GM21825 (cell line): ENCODE measurements around the gene HEPH.
"Not testable (repeated sequence)": the region's sequence is repeated elsewhere in the genome, so short reads cannot be mapped to it uniquely, and the experiment has no call there.

Experiments
- ATAC-seq: cut with Tn5 transposase; IDR thresholded peaks from one replicate; pipeline ENCODE4 v1.9.1; 2021; ENCODE audit warnings: mild to moderate bottlenecking, moderate library complexity; ENCODE audit not compliant: unreplicated experiment

The HEPH gene, protein sequence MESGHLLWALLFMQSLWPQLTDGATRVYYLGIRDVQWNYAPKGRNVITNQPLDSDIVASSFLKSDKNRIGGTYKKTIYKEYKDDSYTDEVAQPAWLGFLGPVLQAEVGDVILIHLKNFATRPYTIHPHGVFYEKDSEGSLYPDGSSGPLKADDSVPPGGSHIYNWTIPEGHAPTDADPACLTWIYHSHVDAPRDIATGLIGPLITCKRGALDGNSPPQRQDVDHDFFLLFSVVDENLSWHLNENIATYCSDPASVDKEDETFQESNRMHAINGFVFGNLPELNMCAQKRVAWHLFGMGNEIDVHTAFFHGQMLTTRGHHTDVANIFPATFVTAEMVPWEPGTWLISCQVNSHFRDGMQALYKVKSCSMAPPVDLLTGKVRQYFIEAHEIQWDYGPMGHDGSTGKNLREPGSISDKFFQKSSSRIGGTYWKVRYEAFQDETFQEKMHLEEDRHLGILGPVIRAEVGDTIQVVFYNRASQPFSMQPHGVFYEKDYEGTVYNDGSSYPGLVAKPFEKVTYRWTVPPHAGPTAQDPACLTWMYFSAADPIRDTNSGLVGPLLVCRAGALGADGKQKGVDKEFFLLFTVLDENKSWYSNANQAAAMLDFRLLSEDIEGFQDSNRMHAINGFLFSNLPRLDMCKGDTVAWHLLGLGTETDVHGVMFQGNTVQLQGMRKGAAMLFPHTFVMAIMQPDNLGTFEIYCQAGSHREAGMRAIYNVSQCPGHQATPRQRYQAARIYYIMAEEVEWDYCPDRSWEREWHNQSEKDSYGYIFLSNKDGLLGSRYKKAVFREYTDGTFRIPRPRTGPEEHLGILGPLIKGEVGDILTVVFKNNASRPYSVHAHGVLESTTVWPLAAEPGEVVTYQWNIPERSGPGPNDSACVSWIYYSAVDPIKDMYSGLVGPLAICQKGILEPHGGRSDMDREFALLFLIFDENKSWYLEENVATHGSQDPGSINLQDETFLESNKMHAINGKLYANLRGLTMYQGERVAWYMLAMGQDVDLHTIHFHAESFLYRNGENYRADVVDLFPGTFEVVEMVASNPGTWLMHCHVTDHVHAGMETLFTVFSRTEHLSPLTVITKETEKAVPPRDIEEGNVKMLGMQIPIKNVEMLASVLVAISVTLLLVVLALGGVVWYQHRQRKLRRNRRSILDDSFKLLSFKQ

DNA sequence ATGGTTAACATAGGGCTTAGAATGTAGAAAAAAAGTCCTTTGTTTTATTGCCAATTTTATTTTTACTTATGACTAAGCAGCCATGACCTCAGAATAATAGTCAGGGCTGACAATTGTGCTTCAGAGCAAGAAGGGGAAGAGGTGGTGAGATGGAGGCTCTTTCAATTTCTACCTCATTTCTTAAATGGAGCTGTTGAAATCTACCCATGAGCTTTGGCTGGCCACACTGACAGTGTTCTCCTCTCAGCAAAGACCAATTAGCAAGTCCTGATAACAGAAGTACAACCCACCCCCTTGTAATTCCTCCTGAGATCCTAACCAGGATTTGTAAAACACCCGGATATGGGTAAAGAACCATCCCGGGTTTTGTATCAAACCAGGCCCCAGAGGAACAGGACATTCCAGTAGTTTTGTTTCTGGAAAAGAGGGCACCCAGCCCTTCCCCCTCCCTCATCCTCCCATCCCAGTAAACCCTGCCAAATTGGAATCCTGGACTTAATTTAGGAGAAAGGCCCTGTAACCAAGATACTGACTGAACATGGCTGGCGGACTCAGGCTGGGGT lies at the start of gene HEPH:
TSS of gene HEPH (plus strand) at position 399 of the 563 bp plus-strand sequence. CDS start 6,324 bp downstream, outside the sequence.
- ATAC-seq = no peak

DNA sequence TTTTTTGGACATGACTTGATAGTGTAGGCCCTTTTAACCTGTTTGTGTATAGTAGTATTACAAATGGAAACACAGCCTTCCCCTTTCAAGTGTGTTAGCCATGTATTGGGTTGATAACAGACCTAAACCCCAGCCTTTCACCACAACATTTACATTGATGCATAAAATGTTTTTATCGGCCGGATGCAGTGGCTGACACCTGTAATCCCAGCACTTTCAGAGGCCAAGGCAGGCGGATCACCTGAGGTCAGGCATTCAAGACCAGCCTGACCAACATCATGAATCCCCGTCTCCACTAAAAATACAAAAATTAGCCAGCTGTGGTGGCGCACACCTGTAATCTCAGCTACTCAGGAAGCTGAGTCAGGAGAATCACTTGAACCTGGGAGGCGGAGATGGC lies 45.3 kb upstream of the HEPH start:
- ATAC-seq = not testable (repeated sequence)

DNA sequence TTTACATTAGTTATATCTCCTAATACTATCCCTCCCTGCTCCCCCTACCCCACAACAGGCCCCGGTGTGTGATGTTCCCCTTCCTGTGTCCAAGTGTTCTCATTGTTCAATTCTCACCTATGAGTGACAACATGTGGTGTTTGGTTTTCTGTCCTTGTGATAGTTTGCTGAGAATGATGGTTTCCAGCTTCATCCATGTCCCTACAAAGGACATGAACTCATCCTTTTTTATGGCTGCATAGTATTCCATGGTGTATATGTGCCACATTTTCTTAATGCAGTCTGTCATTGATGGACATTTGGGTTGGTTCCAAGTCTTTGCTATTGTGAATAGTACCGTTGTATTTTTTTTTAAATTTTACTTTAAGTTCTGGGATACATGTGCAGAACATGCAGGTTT lies 42.7 kb upstream of the HEPH start:
- ATAC-seq = not testable (repeated sequence)

DNA sequence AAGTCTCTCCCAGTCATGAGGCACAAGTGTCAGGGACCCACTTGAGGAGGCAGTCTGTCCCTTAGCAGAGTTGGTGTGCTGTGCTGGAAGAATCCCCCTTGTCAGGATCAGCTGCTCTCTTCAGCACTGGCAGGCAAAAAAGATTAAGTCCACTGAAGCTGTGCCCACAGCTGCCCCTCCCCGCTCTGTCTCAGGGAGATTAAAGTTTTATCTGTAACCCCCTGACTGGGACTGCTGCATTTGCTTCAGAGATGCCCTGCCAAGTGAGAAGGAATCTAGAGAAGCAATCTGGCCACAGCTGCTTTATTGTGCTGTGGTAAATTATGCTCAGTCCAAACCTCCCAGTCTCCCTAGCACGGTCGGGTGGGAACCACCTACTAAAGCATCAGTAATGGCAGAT lies 37.4 kb upstream of the HEPH start:
- ATAC-seq = no peak

DNA sequence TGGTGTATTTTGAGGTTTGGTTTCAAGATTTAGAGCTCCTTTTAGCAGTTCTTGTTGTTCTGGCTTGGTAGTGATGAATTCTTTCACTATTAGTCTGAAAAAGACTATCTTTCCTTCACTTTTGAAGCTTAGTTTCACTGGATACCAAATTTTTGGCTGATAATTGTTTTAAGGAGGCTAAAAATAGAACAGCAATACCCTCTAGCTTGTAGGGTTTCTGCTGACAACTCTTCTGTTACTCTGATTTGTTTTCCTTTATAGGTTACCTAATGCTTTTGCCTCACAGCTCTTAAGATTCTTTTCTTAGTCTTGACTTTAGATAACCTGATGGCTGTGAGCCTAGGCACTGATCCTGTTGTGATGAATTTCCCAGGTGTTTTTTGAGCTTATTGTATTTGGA lies 33.6 kb upstream of the HEPH start:
- ATAC-seq = no peak

DNA sequence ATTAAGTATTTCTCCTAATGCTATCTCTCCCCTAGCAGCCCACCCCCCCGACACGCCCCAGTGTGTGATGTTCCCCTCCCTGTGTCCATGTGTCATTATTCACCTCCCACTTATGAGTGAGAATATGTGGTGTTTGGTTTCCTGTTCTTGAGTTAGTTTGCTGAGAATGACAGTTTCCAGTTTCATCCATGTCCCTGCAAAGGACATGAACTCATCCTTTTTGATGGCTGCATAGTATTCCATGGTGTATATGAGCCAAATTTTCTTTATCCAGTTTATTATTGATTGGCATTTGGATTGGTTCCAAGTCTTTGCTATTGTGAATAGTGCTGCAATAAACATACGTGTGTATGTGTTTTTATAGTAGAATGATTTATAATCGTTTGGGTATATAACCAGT lies 28.8 kb upstream of the HEPH start:
- ATAC-seq = not testable (repeated sequence)

DNA sequence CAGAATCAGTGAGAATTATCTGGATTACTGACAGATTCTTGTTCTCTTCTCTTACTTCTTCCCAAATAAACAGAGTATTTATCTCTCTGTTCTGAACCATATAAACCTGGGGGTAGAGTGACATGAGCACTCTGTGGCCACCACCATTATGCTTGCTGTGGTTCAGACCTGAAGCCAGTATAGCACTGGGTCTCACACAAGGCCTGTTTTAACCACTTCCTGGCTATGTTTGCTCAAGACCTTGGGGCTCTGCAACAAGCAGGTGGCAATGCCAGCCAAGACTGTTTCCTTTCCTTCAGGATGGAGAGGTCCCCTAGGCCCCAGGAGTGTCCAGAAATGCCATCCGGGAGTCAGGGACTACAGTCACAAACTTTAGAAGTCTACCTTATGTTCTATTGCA lies 21.7 kb upstream of the HEPH start:
- no peak for ATAC-seq

DNA sequence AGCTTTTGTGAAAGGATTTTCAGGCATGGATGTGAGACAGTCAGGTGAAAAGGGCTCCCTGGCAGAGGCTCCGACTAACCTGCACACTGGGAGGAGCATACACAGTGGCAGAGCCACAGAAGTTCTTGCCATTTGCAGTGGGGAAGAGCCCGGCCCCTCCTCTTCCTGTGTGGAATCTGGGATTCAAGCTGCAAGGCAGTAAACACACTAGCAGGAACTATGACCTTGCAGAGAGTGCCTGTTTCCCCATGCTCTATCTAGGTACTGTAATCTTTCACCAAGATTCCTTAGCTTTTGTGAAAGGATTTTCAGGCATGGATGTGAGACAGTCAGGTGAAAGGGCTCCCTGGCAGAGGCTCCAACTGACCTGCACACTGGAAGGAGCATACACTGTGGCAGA lies 19.8 kb upstream of the HEPH start:
- no peak for ATAC-seq

DNA sequence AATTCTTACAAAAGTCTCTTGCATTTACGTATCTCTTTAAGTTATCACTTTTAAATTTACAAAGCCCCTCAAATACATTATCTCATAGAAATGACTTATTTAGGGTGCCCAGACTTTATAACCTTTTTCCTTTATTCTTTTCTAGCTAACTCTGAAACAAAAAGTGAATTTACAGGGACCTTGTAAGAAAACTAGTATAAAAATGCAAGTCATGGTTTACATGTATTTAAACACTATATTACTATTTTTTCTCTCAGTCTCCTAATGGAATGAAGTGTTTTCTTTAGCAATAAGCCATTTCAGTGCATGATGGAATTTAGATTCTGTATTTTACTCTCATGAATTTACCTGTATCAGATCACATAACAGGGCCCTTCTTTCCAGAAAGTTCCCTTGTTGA lies 14.5 kb upstream of the HEPH start:
- no peak for ATAC-seq

DNA sequence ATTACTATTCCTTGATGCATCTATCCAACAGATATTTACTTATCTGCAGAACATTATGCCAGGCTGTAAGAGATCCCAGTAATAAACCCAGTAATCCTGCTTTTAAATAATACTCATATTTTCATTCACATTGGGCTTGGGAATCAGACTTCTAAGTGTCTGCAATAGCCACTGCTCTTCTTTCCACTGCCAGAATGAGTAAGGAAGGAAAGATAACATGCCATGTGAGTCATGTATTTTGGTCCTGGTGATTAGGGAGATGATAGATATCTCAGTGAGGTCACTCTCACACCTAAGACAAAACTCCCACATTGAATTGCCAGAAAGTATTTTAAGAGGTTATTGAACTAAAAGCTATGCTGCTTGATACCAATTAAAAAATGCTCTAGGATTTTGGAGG lies 13.9 kb upstream of the HEPH start:
- no peak for ATAC-seq

DNA sequence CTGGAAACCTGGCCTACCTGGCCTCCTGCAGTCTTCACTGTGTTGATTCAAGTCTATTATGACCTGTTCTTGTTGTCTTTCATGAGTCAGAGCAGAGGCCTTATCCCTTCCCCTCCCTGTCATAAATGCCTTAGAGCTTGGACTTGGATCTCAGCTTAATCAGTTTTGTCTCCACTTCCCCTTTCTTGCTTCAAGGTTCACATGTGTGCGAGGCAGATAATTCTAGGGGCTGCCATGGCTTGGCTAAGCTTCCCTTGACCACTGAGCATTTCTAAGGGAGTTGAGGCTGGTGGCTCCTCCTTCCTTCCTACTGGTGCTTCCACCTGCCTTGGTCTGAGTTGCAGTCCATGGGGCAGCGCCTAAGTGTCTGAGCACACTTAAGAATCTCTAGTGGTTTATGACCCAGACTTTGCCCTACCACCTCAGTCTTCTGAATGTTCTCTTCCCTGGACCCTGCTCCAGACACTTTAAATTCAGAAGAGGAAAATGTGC lies 1.7 kb upstream of the HEPH start:
- ATAC-seq = no peak

DNA sequence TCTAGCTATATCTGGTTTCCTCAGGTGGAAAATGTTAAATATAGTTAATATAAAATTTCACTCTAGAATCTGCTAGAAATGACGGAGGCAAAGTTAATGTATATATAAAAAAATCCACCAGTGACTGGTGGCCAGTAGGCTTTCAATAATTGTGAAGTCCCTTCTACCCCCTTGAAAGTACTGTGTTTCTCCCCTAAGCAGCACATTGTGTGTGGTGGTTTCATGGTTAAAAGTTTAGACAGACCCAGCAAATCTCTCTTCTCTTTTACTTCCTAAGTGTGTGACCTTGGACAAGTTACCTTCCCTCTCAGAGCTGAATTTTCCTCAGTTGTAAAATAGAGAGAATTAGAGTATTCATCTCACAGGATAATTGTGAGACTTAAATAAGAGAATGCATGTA lies 600 bp upstream of the HEPH start:
- ATAC-seq = peak; percentile 51

DNA sequence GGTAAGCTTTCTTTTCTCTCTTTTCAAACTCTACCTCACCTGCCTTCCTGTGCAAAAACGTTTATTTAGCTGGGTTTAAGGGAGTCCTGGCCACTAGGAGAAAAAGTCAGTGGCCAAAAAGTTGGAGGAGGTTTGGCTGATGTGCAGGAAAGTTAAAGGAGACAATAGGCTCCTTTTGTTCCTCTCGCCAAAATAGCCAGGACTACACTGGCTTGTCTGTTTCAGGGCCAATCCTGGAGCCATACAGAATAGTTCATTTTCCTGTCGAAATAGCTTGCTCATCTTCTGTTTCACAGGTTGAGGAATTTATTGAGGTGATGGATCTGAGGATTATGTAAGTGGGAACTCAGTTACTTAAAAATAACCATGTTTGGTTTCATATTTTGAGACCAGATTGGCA lies 423 bp downstream of the HEPH start:
- no peak for ATAC-seq

DNA sequence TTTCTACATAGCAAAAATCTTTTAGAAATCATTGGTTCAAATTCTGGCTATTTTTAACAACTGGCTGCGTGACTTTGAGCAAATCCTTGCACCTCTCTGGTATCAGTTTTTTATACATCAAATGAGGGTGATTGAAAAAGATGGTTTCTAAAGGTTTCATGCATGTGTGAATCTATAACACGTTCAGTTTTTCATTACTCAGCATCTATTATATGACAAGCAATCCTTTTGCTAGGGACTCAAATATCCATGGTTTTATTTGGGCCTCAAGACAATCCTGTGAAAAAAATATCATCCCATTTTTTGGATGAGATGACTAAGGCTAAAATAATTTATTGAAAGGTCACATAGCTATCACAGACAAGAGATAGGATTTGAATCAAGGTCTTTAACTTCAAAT lies 884 bp downstream of the HEPH start:
- ATAC-seq = no peak

DNA sequence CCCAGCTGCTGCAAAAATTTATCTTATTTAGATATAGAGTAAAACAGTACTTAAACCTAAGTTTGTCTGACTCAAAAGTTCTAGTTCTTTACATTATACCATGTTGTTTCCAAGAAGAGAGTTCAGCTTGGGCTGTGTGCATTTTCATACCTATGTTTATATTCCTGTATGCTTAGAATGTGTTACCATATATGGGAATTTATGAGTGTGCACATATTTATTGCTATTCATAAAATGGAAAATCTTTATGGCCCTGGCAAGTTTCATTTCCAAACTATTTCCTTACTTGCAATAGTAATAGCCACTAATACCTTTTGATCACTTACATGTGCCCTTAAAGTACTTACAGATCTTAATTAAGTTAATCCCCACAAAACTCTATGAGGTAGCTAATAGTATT lies 2.6 kb downstream of the HEPH start:
- no peak for ATAC-seq

DNA sequence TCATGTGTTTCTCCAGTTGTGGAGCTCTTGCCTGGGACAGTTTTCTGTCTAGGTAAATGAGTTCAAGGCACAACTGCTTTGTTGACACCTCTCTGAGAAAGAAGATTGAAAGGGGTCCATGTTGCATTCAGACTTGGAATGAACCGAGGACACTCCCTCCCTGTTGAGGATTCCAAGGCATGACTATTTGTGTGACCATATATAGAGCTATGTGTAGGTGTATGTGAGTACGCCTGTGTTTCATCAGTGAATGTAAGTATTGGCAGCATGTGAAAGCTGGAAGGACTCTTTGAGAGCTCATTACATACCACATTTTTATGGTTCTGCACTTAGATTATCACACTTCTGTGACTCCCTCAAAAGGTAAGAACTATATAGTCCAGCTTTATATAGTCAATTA lies 3.4 kb downstream of the HEPH start:
- ATAC-seq = no peak

DNA sequence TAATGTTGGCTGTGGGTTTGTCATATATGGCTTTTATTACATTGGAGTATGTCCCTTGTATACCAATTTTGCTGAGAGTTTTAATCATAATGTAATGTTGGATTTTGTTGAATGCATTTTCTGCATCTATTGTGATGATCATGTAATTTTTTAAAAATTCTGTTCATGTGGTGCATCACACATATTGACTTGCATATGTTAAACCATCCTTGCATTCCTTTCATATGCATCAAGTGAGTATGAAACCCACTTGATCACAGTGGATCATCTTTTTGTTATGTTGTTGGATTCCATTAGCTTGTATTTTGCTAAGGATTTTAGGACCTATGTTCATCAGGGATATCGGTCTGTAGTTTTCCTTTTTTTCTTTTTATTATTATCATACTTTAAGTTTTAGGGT lies 12.1 kb downstream of the HEPH start:
- no peak for ATAC-seq

DNA sequence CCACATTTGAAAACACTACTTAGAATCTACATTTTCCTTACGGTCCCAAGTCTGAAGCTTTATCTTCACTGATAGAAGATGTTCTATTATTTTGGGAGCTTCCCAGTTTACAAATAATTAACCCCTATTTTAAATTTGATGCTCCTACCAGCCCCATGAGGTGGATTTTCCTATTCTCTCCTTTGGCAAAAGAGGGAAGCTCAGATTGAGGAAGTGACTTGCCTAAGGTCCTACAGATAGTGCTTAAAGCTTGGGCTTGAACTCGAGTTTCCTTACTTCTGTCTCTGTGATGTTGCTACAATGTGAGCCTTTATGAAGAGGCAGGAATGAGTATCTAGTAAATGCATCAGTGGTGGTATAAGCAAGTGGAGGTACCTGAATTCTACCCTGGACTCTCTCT lies 27.5 kb downstream of the HEPH start:
- no peak for ATAC-seq

DNA sequence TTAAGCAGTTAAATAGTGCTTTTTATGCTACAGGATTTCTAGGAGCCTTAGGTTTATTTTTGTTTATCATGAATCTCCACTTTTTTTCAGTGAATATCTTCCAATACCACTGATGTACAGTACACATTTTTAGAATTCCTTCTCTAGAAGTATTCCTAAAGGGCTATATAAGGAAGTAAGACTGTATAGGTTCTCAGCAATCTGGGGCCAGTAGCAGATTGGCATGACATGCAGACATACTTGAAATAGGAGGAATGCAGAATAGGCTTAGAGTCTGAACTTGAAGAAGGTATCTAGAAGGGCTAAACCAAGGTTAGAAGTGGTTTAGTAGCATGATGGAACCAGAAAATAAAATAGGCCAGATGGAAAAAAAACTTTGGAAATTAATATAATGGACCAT lies 29.8 kb downstream of the HEPH start:
- ATAC-seq = no peak

DNA sequence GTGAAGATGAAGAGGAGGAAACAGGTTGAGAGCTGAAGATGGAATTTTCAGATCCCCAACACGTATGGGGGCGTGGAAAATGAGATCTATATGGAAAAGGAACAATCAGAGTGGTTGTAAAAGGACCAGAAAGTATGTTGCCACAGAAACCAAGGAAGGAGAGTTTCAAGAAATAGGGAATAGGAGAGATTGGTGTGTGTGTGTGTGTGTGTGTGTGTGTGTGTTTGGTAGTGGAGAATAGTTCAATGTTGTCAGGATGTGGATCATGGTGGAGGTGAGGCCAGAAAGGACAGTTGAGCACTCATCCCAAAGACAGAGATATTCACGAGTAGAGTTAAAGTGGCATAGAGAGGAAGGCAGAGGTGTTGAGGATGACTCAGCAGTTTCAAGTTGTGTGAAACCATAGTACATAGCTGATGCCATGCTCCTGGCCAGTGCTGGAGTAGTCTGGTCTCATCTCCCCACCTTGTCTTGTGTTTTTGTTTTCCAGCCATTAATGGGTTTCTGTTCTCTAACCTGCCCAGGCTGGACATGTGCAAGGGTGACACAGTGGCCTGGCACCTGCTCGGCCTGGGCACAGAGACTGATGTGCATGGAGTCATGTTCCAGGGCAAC lies 36.1 kb downstream of the HEPH start:
- peak; percentile 67 for ATAC-seq
